ENCODE results near the gene PRSS33.

The PRSS33 gene

GRCh38 chr16:2787406-2787805, at the start of gene PRSS33:
TSS of gene PRSS33 (minus strand) at chr16:2787560. CDS start at chr16:2786547, 1,013 bp downstream.
- peak; percentile 89 for FAIRE-seq
- DNase-seq (ENCODE audit: low spot score) = no peak

GRCh38 chr16:2836646-2837508, 49.5 kb upstream of the PRSS33 start:
- peak; percentile 42 for DNase-seq (ENCODE audit: low spot score)
- no peak for FAIRE-seq

GRCh38 chr16:2835638-2836493, 48.5 kb upstream of the PRSS33 start:
- DNase-seq (ENCODE audit: low spot score) = peak; percentile 95
- FAIRE-seq = peak; percentile 98

- FAIRE-seq (peak; percentile 93), DNase-seq (ENCODE audit: low spot score) (no peak)
Measured at GRCh38 chr16:2834968-2835367, 47.6 kb upstream of the PRSS33 start.

- DNase-seq (ENCODE audit: low spot score) (no peak), FAIRE-seq (no peak)
Measured at GRCh38 chr16:2833776-2834175, 46.4 kb upstream of the PRSS33 start.

GRCh38 chr16:2831203-2831602, 43.8 kb upstream of the PRSS33 start:
- DNase-seq (ENCODE audit: low spot score) (no peak), FAIRE-seq (no peak)

GRCh38 chr16:2830355-2830695, 43.0 kb upstream of the PRSS33 start:
- FAIRE-seq (no peak), DNase-seq (ENCODE audit: low spot score) (no peak)

GRCh38 chr16:2829501-2830354, 42.4 kb upstream of the PRSS33 start, which contains the start of gene ZG16B:
TSS of gene ZG16B (plus strand) at chr16:2830303. CDS start at chr16:2830442, 139 bp downstream.
- no peak for FAIRE-seq
- DNase-seq (ENCODE audit: low spot score) = no peak

- FAIRE-seq (no peak), DNase-seq (ENCODE audit: low spot score) (no peak)
Measured at GRCh38 chr16:2828876-2829430, 41.6 kb upstream of the PRSS33 start.

- FAIRE-seq = no peak
- no peak for DNase-seq (ENCODE audit: low spot score)
Measured at GRCh38 chr16:2828521-2828840, 41.1 kb upstream of the PRSS33 start.

GRCh38 chr16:2827831-2828520, 40.6 kb upstream of the PRSS33 start:
- DNase-seq (ENCODE audit: low spot score) = no peak
- FAIRE-seq = no peak

- FAIRE-seq = peak; percentile 79
- DNase-seq (ENCODE audit: low spot score) = no peak
Measured at GRCh38 chr16:2827374-2827791, 40.0 kb upstream of the PRSS33 start.

- DNase-seq (ENCODE audit: low spot score) = no peak
- FAIRE-seq = no peak
Measured at GRCh38 chr16:2826591-2827373, 39.4 kb upstream of the PRSS33 start.

- DNase-seq (ENCODE audit: low spot score) (no peak), FAIRE-seq (no peak)
Measured at GRCh38 chr16:2825906-2826305, 38.5 kb upstream of the PRSS33 start.

- DNase-seq (ENCODE audit: low spot score) (no peak), FAIRE-seq (no peak)
Measured at GRCh38 chr16:2825049-2825742, 37.8 kb upstream of the PRSS33 start.

- DNase-seq (ENCODE audit: low spot score) (no peak), FAIRE-seq (no peak)
Measured at GRCh38 chr16:2824626-2825025, 37.3 kb upstream of the PRSS33 start.

GRCh38 chr16:2822496-2822895, 35.1 kb upstream of the PRSS33 start:
- no peak for DNase-seq (ENCODE audit: low spot score)
- no peak for FAIRE-seq

- FAIRE-seq = no peak
- DNase-seq (ENCODE audit: low spot score) = no peak
Measured at GRCh38 chr16:2822158-2822495, 34.8 kb upstream of the PRSS33 start.

GRCh38 chr16:2821487-2822157, 34.3 kb upstream of the PRSS33 start:
- DNase-seq (ENCODE audit: low spot score) (no peak), FAIRE-seq (no peak)
